HG03521 (cell line): ENCODE data around the gene NOD2.

Source experiments
- ATAC-seq: cut with Tn5 transposase; IDR thresholded peaks from one replicate; pipeline ENCODE4 v1.9.1; 2021; ENCODE audit warnings: mild to moderate bottlenecking, moderate library complexity; ENCODE audit not compliant: unreplicated experiment

The NOD2 gene

DNA sequence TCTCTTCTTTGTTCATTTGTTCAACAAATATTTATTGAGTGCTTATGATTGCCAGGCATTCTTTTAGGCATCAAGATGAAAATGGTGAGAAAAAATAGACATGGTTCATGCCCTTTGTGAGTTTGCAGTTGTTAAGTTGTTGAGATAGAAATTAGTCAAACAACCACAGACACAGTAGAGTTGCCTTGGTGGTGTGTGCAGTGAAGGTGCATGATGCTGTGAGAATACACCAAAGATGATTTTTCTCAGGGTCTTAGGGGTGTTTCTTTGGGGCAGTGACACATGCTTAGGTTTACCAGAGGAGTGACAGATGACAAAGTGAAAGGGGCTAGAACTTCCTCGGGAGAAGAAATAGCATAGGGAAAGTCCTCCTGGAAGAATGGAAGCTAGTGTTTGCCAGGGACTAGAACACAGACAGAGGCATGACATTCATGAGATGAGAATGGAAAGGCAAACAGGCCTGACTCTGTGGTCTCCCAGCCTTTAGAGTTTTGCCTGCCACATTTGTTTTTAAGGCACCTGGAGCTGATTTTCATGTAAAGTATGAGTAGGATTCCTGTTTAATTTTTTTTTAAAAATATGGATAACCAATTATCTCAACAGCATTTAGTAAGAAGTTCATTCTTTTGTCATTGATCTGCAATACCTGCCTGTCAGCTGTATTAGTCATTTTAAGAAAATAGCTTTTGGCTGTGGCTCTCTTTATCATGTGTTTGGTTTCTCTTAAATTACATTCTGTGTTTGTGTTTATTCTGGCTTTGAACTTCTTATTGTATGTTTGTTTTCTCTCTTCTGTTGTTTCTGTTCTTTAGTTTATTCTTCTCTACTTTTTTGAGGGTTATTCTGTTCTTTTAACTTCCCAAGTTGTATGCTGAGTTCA is 85.1 kb downstream of the NOD2 start:
- ATAC-seq = no peak

DNA sequence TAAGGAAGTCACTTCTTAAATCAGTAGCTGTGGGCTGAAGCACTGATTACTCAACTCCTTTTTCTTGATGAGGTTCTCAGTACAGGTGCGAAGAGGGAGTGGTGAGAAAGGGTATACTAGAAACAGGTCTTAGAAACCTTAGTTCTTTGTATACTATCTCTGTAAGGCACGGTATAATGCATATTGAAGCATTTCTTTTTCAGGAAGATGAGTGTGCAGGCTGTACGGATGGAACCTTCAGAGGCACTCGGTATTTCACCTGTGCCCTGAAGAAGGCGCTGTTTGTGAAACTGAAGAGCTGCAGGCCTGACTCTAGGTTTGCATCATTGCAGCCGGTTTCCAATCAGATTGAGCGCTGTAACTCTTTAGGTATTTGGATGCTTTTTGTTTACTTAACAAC is 87.6 kb downstream of the NOD2 start:
- no peak for ATAC-seq

DNA sequence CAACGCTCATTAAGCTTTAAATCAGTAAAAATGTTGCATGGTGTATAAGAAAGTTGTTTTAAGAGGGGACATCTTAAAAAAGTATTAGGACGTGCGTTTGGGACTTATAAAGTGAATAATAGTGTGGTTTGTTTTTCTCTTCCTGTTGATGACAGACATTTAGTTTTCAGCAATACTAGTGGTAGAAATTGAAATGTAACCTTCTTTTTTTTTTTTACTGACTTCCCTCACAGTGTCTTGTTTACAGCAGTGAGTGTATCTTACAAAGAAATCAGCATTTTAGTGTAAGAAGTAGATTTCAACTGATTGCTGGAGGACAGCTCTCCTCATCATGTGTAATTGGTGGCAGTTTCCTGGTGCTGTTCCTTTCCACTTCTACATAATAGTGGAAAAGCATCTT is 88.1 kb downstream of the NOD2 start:
- ATAC-seq = no peak
